ENCODE data around the gene USH2A.

DNA sequence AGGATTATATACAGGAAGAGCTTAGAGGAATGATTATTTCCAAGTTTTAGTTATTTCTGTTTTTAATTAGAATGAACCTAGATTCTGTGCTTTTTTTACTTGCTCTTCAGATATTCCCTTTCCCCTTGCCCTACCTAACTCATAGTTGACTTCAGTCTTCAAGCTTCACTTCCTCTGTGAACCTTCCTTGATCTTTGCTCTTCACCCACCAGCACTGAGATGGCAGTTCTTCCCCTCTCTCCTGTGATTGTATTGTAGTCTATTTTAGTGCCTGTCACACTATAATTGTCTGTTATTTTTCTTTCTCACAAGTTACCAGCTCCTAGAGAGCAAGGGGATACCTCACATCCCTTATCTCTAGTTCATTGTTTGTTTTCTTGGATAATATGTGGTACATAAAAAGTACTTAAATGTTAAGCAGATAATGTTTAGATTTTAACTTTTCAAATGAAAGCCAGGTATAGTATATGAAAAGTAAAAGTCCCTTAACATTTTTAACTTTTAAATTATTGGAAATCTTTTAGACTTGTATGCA is 822.9 kb downstream of the USH2A start:
- TF ChIP-seq, protein P1, sequence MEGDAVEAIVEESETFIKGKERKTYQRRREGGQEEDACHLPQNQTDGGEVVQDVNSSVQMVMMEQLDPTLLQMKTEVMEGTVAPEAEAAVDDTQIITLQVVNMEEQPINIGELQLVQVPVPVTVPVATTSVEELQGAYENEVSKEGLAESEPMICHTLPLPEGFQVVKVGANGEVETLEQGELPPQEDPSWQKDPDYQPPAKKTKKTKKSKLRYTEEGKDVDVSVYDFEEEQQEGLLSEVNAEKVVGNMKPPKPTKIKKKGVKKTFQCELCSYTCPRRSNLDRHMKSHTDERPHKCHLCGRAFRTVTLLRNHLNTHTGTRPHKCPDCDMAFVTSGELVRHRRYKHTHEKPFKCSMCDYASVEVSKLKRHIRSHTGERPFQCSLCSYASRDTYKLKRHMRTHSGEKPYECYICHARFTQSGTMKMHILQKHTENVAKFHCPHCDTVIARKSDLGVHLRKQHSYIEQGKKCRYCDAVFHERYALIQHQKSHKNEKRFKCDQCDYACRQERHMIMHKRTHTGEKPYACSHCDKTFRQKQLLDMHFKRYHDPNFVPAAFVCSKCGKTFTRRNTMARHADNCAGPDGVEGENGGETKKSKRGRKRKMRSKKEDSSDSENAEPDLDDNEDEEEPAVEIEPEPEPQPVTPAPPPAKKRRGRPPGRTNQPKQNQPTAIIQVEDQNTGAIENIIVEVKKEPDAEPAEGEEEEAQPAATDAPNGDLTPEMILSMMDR (conservative IDR thresholded peaks at IDR 0.05; ENCODE audit: low read length) = no peak
- no peak for TF ChIP-seq EZH2phosphoT487 (IDR thresholded peaks at IDR 0.05; ENCODE audit: borderline replicate concordance)
